Measurements from ENCODE around the gene HEPHL1.

Gene HEPHL1

DNA sequence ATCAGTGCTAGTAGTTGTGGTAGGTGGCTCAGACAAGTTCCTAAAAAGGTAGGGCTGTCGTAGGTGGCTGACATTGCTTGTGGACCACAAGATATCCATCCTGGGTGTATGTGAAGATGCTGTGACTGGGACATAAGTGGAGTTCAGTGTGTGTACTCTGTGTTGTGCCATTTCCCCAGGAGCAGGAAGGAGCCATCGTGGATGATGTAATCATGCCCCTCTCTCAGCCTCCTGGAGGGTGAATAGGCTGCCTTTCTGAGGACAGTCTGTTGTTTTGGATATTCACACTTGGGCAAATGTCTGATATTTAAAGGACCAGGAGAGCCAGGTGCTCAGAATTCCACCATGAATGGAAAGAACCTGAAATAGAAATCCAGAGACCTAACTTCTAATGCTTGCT, 2.7 kb downstream of the HEPHL1 start:
- TF ChIP-seq, protein P1, sequence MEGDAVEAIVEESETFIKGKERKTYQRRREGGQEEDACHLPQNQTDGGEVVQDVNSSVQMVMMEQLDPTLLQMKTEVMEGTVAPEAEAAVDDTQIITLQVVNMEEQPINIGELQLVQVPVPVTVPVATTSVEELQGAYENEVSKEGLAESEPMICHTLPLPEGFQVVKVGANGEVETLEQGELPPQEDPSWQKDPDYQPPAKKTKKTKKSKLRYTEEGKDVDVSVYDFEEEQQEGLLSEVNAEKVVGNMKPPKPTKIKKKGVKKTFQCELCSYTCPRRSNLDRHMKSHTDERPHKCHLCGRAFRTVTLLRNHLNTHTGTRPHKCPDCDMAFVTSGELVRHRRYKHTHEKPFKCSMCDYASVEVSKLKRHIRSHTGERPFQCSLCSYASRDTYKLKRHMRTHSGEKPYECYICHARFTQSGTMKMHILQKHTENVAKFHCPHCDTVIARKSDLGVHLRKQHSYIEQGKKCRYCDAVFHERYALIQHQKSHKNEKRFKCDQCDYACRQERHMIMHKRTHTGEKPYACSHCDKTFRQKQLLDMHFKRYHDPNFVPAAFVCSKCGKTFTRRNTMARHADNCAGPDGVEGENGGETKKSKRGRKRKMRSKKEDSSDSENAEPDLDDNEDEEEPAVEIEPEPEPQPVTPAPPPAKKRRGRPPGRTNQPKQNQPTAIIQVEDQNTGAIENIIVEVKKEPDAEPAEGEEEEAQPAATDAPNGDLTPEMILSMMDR (IDR thresholded peaks at IDR 0.05; ENCODE audit: control extremely low read depth, extremely low read depth, low read depth, missing control alignments), result no peak
- CTCF ChIA-PET, result no interaction called here
- DNase-seq (ENCODE audit: extremely low spot score), result no peak
- POLR2A ChIA-PET, result no interaction called here

DNA sequence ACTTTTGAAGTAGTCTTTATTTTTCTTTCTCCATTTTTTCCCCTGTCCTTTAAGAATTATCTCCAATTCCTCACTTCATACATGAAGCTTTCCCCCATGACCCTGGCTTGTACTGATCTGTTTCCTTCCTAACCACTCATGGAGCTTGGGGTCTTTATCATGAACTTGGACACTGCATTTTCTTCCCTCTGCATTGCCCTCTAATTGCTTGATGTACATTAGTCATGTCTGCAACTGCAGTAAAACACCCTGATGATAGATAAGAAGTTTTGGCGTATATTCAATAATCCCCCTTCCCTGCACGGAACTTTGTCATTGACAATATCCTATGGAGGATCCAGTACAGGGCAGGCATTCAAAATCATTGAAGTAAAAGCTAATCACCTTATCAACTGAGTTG, 3.4 kb downstream of the HEPHL1 start:
- CTCF ChIA-PET, result no interaction called here
- no peak for DNase-seq (ENCODE audit: extremely low spot score)
- POLR2A ChIA-PET, result no interaction called here
- TF ChIP-seq, protein P1 (IDR thresholded peaks at IDR 0.05; ENCODE audit: control extremely low read depth, extremely low read depth, low read depth, missing control alignments), result no peak

DNA sequence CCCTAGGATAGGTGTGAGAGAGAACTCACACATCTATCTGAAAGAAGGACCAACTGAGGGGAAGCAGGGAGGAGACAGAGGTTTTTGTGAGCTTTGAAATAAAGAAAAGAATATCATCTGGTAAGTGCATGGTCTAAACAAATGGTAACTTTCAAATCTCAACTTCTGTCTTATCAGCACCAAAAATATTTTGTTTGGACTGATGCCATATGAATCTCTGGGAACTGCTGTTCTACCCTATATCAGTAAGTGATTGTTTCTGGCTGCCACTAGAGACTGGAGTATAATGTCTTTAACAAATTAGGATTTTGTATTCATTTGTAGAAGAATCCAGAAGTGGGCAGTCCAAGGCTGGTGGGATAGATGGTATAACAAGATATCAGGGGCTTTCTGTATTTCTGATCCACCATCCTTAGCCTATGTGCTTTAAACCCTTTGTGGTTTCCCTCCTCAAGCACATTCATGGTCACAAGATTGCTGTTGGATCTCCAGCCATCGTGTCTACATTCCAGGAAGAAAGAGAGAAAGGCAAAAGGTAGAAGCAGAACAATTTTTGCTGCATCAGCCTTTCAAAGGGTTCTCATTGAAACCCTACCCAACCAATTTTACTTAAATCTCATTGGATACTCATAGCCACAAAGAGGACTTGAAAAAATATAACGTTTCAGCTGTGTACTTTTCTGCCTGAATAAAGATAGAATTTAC, 4.7 kb downstream of the HEPHL1 start:
- TF ChIP-seq, protein P1 (IDR thresholded peaks at IDR 0.05; ENCODE audit: control extremely low read depth, extremely low read depth, low read depth, missing control alignments), result no peak
- DNase-seq (ENCODE audit: extremely low spot score), result no peak
- CTCF ChIA-PET, result no interaction called here
- POLR2A ChIA-PET, result no interaction called here

DNA sequence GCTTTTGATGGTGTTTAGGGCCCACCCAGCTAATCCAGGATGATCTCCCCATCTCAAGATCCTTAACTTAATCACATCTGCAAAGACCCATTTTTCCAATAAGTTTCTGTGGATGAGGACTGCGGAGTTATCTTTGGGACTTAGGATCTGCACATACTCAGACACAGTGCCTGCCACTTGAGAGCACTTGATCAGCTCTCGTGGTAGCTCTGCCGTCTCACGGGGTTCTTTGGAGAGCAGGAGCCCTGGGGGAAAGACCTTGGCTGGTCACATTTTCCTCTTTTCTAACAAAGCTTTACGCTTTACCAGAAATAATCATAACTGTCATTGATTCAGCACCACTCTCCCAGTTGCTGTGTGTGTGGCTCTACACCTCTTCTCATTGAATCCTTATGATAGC, 6.1 kb downstream of the HEPHL1 start:
- CTCF ChIA-PET, result no interaction called here

DNA sequence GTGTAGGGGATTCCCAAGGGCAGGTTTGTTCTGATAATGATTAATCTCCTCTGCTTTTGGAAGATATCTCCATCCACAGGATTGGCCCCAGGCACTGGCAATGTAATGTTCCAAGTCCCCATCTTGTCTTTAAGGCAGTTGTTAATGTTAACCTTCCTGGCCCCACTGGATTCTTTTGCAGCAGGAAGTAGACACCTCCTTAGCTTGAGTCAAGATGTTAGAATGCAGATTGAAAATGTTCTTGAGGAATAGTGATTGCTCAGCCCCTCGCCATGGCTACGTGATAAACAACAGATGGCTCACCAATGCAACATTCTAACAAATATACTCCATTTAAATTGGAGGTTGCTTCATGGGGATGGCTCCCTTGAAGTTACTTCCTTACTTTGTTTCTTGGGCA, 7.3 kb downstream of the HEPHL1 start:
- ChIA-PET POLR2A (no interaction called here), CTCF (no interaction called here)
- TF ChIP-seq, protein P1 (IDR thresholded peaks at IDR 0.05; ENCODE audit: control extremely low read depth, extremely low read depth, low read depth, missing control alignments), result no peak
- no peak for DNase-seq (ENCODE audit: extremely low spot score)

More for the DNA sequence above, 6.1 kb downstream of the HEPHL1 start:
- POLR2A ChIA-PET, result no interaction called here
- TF ChIP-seq, protein P1 (IDR thresholded peaks at IDR 0.05; ENCODE audit: control extremely low read depth, extremely low read depth, low read depth, missing control alignments), result no peak
- no peak for DNase-seq (ENCODE audit: extremely low spot score)

DNA sequence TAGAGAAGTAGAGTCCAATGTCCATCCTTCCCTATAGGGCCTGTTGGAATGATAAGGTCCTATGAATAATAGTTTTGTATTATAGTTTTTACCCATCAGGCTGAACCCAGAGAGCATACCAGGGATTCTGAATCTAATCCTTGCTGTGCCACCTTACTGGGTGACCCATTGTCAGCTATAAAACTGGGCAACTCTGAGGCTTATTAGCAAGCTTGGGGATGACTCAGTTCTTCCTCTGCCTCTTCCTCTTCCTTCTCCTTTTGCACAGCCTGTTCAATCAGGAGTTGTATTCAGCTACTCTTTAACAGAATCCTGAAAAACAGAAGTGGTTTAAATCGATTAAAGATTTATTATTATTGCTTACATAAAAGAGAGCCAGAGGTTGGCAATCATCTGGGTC, 8.9 kb downstream of the HEPHL1 start:
- DNase-seq (ENCODE audit: extremely low spot score), result no peak
- ChIA-PET CTCF (no interaction called here), POLR2A (no interaction called here)
- TF ChIP-seq, protein P1 (IDR thresholded peaks at IDR 0.05; ENCODE audit: control extremely low read depth, extremely low read depth, low read depth, missing control alignments), result no peak

Measured in GM10248 (cell line).